Tibial artery (tissue), 4 donors: ENCODE measurements around the gene SHH.

Source experiments
- DNase-seq, 2 donors: peaks; one replicate each; pipeline ENCODE4 v3.0.0-alpha.2; 2019
- H3K27ac ChIP-seq, 2 donors: fragments of 200-600 bp; sonication (generic) in 1 of 2; 1 replicate in 1 of 2; 2 replicates in 1 of 2; pipeline ENCODE4 v1.5.1; 2018 to 2019; ENCODE audit warnings: mild to moderate bottlenecking in 1 of 2
- H3K27me3 ChIP-seq, 2 donors: fragments of 200-600 bp; sonication (generic) in 1 of 2; one replicate each; pipeline versions ENCODE4 v1.5.1 to v1.6.0; 2016 to 2019
- H3K36me3 ChIP-seq, 3 donors: fragments of 200-600 bp; sonication (generic) in 2 of 3; one replicate each; pipeline ENCODE4 v1.5.1; 2016 to 2019; ENCODE audit warnings: mild to moderate bottlenecking in 2 of 3
- H3K4me1 ChIP-seq, 4 donors: fragments of 200-600 bp; sonication (generic) in 2 of 4; 1 replicate in 3 of 4; 2 replicates in 1 of 4; pipeline ENCODE4 v1.5.1; 2016 to 2019
- H3K4me3 ChIP-seq, 2 donors: fragments of 200-600 bp; sonication (generic) in 1 of 2; 1 replicate in 1 of 2; 2 replicates in 1 of 2; pipeline ENCODE4 v1.5.1; 2018 to 2019; ENCODE audit warnings: mild to moderate bottlenecking in 2 of 2
- H3K9me3 ChIP-seq, 3 donors: fragments of 200-600 bp; sonication (generic) in 1 of 3; one replicate each; pipeline ENCODE4 v1.5.1; 2016 to 2019
- intact Hi-C: fragments of 100-400 bp; cut with DNase I; formaldehyde crosslinking; loops from one replicate; pipeline ENCODE4 v1.15.0; 2023; ENCODE audit warnings: low total_unique reads
- TF ChIP-seq, protein P1 (sequence below), 2 experiments: fragments of 200-600 bp in 1 of 2; fragments of 450-650 bp in 1 of 2; IDR thresholded peaks; one replicate each; pipeline ENCODE4 v1.5.1; 2017 to 2019; ENCODE audit warnings: antibody characterized with exemption in 2 of 2, mild to moderate bottlenecking in 1 of 2, moderate library complexity in 1 of 2

The SHH gene

DNA sequence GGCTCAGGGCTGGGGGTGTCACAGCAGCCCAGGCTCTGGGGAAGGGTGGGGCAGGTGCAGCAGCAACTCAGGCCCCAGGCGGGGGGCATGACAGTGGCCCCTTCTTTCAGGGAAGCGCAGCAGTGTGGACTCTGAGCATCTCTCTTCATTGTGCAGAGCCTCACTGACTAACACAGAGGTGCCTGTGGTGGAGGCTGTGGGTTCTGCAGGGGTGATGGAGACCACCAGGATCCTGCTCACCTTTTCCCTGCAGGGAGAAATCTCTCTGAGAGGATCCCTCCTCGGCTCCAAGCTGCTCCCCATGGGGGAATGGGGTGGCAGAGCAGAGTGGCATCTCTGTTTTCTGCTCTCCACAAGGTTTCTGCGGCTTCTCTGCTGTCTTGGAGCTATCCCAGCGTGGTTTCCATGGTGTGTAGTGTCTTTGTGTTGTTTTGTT is 37.8 kb upstream of the SHH start:
- H3K9me3 ChIP-seq: no peaks in the 10 kb centered on the region
- H3K4me3 ChIP-seq: no peak overlapping the region
- H3K27ac ChIP-seq: no peak overlapping the region
- TF ChIP-seq, protein P1, sequence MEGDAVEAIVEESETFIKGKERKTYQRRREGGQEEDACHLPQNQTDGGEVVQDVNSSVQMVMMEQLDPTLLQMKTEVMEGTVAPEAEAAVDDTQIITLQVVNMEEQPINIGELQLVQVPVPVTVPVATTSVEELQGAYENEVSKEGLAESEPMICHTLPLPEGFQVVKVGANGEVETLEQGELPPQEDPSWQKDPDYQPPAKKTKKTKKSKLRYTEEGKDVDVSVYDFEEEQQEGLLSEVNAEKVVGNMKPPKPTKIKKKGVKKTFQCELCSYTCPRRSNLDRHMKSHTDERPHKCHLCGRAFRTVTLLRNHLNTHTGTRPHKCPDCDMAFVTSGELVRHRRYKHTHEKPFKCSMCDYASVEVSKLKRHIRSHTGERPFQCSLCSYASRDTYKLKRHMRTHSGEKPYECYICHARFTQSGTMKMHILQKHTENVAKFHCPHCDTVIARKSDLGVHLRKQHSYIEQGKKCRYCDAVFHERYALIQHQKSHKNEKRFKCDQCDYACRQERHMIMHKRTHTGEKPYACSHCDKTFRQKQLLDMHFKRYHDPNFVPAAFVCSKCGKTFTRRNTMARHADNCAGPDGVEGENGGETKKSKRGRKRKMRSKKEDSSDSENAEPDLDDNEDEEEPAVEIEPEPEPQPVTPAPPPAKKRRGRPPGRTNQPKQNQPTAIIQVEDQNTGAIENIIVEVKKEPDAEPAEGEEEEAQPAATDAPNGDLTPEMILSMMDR (IDR thresholded peaks at IDR 0.05): no peak
- intact Hi-C loops: loop anchor here (10.0 kb wide), 1 partner anchor 55 kb away; no protein-coding TSS in a partner anchor
- H3K27me3 ChIP-seq: peaks cover 0 to 22% of the 10 kb centered on the region in 2 donors
- DNase-seq: no peak
- no peaks in the 10 kb centered on the region for H3K36me3 ChIP-seq
- H3K4me1 ChIP-seq: no peaks in the 10 kb centered on the region

DNA sequence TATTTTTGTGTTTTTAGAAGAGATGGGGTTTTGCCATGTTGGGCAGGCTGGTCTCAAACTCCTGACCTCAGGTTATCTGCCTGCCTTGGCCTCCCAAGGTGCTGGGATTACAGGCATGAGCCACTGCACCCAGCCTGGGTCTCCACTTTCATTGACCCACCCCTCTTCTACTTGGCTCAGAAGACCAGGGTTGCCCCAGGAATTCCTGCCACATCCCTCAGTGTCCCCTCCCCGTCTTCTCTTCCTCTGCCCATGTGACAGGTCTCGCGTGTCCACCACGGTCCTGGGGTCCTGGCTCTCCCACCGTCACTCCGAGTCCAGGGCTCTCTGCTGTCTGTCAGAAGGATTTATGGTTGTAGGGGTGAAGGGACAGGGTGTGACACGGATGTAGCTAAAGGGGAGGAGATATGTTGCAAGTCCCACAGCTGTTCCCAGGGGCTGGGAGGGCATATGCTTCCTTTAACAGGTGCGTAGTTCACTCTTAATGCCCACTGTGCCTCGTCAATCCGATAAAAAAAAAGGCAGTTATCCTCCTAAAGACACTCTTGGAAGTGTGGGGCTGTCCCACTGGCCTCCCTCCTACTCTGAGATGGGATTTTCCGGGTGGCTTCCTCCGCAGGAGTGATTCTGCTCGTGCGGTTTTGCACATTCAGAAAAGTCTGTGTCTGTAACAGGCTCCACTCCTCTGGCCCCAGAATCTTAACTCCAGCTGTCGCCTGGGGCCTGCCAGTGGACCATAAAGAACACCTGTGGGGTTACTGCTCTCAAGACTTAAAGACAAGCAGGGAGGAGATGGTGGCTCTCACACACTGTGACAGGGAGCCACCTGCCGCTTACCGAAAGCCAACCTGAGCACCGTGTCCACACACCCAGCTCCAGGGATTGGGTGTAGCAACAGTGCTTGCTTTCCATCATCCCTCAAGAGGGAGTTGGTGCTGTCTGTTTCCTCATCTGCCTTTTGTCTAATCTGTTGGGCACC is 36.7 kb upstream of the SHH start:
- TF ChIP-seq, protein P1 (IDR thresholded peaks at IDR 0.05): no peak
- no peaks in the 10 kb centered on the region for H3K4me1 ChIP-seq
- no peak overlapping the region for H3K27ac ChIP-seq
- H3K9me3 ChIP-seq: no peaks in the 10 kb centered on the region
- no peak overlapping the region for H3K4me3 ChIP-seq
- intact Hi-C loops: no loop called here
- peaks cover 0 to 32% of the 10 kb centered on the region in 2 donors for H3K27me3 ChIP-seq
- H3K36me3 ChIP-seq: no peaks in the 10 kb centered on the region
- DNase-seq: peak in 1 of 2 donors; percentile 41

DNA sequence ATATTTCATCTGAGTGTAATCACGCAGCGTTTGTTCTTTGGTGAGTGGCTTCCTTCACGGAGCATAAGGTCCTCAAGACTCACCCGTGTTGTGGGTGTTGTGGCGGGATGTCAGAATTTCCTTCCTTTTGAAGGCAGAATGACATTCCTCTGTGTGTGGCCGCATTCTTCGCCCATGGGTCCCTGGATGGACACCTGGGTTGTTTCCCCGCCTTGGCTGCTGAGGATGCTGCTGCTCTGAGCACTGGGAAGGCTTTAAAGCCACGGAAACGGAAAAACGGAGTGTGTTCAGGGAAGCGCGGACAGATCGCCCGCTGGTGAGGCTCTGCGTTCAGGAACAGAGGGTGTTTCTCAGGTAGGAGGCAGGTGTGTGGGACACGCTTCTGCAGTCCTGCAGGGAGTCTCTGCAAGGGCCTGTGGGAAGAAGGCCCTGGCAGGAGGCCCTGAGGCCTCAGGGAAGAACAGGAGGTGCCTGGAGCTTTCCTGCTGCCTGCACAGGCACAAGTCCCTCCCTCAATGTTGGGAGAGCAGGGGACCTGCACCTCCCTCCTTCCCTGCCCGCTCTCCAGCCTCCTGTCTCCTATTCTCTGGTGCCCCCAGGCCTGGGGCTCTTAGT is 35.7 kb upstream of the SHH start:
- Histone ChIP-seq H3K9me3 (no peaks in the 10 kb centered on the region), H3K27me3 (peaks cover 0 to 36% of the 10 kb centered on the region in 2 donors), H3K4me3 (no peak overlapping the region), H3K27ac (no peak overlapping the region), H3K4me1 (no peaks in the 10 kb centered on the region), H3K36me3 (no peaks in the 10 kb centered on the region)
- DNase-seq: no peak
- TF ChIP-seq, protein P1 (IDR thresholded peaks at IDR 0.05): no peak
- intact Hi-C loops: no loop called here

DNA sequence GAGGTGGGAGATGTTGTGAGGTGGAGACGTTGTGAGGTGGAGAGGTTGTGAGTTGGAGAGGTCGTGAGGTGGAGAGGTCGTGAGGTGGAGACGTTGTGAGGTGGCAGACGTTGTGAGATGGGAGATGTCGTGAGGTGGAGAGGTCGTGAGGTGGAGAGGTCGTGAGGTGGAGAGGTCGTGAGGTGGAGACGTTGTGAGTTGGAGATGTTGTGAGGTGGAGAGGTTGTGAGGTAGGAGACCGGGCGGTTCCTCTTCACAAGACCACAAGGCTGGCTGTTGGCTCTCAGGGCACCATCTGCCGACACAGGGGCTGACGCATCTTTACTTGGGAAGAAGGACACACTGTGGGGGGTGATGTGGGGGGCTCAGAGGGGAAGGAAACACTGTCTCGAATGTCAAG is 34.7 kb upstream of the SHH start:
- Histone ChIP-seq H3K27me3 (peaks cover 0 to 39% of the 10 kb centered on the region in 2 donors), H3K4me3 (no peak overlapping the region), H3K4me1 (no peaks in the 10 kb centered on the region), H3K36me3 (no peaks in the 10 kb centered on the region), H3K9me3 (no peaks in the 10 kb centered on the region), H3K27ac (no peak overlapping the region)
- DNase-seq: no peak
- intact Hi-C loops: no loop called here
- TF ChIP-seq, protein P1 (IDR thresholded peaks at IDR 0.05): no peak

DNA sequence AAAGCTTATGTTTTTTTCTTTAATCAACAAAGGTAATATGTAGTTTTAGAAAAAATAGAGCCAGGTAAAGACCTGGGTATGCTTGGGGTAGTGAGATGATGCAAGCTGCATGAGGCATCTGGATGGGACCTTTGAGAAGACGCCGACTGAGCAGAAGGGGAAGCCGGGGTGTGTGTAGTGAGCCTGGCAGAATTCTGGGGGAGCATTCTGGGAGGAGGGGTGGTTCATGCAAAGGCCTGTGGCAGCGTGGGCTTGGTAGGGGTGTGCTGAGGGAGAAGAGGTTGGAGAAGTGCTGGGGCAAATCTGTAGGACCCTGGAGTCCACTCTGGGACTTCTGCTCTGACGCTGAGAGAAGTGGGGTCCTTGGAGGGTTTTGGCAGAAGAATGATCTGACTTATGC is 33.9 kb upstream of the SHH start:
- no peak for DNase-seq
- H3K27ac ChIP-seq: no peak overlapping the region
- no peak overlapping the region for H3K4me3 ChIP-seq
- peaks cover 0 to 38% of the 10 kb centered on the region in 2 donors for H3K27me3 ChIP-seq
- H3K4me1 ChIP-seq: no peaks in the 10 kb centered on the region
- H3K9me3 ChIP-seq: no peaks in the 10 kb centered on the region
- intact Hi-C loops: no loop called here
- H3K36me3 ChIP-seq: no peaks in the 10 kb centered on the region
- TF ChIP-seq, protein P1 (IDR thresholded peaks at IDR 0.05): no peak
